ENCODE measurements around the gene ZP1.
A peak's percentile ranks its signal among the peaks of the same experiment; 100 is the strongest.

ZP1 gene

GRCh38 chr11:60923800-60924109 is 56.4 kb downstream of the ZP1 start:
- Histone ChIP-seq H3K27ac (ENCODE audit: low read depth, low read length) (no peak overlapping the region), H3K4me1 (ENCODE audit: control insufficient read depth in 5 of 5, insufficient read depth in 5 of 5, low read length in 5 of 5) (peaks cover 0 to 36% (median 30%) of the 10 kb centered on the region in 5 donors), H3K9ac (ENCODE audit: low read length in 5 of 5) (no peak overlapping the region), H3K36me3 (ENCODE audit: control insufficient read depth in 5 of 5, insufficient read depth in 5 of 5, low read length in 5 of 5) (peaks cover 0 to 41% (median 35%) of the 10 kb centered on the region in 5 donors), H3K4me3 (ENCODE audit: low read depth in 1 of 5, low read length in 5 of 5) (peak overlapping the region in 3 of 5 donors; percentile 43 to 65 (median 59)), H3K27me3 (ENCODE audit: control insufficient read depth in 5 of 5, insufficient read depth in 4 of 5, low read length in 5 of 5) (peaks cover 9 to 17% (median 10%) of the 10 kb centered on the region in 5 donors), H3K9me3 (ENCODE audit: control insufficient read depth in 5 of 5, low read length in 5 of 5) (no peaks in the 10 kb centered on the region)

GRCh38 chr11:60924110-60924905 is 57.0 kb downstream of the ZP1 start, which contains the start of gene TMEM132A:
Gene TMEM132A, plus strand, starts transcription at chr11:60924460. Its CDS starts 174 bp downstream, at chr11:60924634.
- Histone ChIP-seq H3K9ac (ENCODE audit: low read length in 5 of 5) (peak within 1 kb of the TSS in 4 of 5 donors; percentile 3 to 59 (median 48)), H3K36me3 (ENCODE audit: control insufficient read depth in 5 of 5, insufficient read depth in 5 of 5, low read length in 5 of 5) (peaks cover 0 to 41% (median 35%) of the 10 kb centered on the region in 5 donors), H3K4me3 (ENCODE audit: low read depth in 1 of 5, low read length in 5 of 5) (peak within 1 kb of the TSS in 4 of 5 donors; percentile 43 to 65 (median 56)), H3K27ac (ENCODE audit: low read depth, low read length) (no peak within 1 kb of the TSS), H3K4me1 (ENCODE audit: control insufficient read depth in 5 of 5, insufficient read depth in 5 of 5, low read length in 5 of 5) (peaks cover 0 to 31% (median 25%) of the 10 kb centered on the region in 5 donors), H3K9me3 (ENCODE audit: control insufficient read depth in 5 of 5, low read length in 5 of 5) (no peaks in the 10 kb centered on the region), H3K27me3 (ENCODE audit: control insufficient read depth in 5 of 5, insufficient read depth in 4 of 5, low read length in 5 of 5) (peaks cover 9 to 17% (median 11%) of the 10 kb centered on the region in 5 donors)
